HG03460 (cell line): ENCODE data around the gene TBC1D7.

Experiments used
- ATAC-seq: cut with Tn5 transposase; IDR thresholded peaks from one replicate; pipeline ENCODE4 v1.9.1; 2021; ENCODE audit not compliant: unreplicated experiment

TBC1D7 gene

DNA sequence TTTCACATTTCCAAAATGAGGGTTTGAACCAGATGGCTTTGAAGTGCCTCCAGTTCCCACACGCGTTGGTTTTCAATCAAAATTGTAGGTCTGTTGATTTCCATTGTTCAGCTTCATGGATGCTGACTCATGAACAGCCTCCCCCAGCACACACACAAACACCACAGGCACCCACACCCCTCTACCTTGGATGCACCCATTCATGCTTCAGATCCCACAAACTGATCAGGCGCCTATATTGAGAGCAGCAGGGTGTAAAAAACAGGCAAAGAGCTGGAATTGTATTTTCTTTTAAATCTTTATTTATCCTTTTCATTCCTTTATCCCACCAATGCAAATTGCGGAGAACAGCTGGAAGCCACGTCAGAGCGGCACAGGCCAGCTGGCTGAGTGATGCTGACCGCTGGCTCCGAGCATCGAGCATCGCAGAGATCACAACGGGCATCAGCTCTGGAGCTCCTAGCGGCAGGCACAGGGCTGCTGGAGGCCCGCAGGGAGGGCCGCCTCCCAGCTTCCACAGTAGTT, 29.3 kb upstream of the TBC1D7 start:
- ATAC-seq = no peak

DNA sequence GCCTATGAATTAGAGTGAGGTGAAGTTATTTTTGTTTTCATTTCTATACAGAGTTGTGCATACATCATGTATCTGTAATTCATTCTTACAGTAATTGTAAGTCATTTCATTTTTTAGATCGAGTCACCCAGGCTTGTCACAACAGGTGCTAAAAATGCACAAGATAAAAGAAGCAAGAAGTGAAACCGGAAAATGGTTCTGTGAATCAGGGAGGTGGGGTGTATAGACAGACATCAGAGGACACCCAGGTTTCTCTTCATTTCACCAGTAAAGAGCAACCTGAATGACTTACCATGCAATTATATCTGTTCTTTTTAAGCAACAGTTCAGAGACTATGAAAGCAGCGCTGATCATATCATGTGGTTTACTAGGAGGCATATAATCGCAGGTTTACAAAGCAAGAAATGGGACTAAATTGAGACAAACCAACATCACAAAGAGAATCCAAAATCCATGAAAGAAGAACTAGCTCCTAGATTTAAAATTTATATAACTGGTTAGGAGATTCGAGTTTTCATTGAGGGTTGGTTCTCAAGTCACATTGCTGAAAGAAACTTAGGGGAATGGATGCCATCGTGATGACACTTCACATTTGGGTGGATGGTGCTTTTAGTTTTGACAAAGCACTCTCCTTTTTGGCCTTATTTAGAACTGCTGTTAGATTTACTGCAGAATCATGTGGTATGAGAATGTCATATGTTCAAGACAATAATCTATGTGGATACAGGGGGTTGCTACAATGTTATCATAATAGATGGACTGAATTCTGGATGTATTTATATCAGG, 27.9 kb upstream of the TBC1D7 start:
- peak; percentile 87 for ATAC-seq

DNA sequence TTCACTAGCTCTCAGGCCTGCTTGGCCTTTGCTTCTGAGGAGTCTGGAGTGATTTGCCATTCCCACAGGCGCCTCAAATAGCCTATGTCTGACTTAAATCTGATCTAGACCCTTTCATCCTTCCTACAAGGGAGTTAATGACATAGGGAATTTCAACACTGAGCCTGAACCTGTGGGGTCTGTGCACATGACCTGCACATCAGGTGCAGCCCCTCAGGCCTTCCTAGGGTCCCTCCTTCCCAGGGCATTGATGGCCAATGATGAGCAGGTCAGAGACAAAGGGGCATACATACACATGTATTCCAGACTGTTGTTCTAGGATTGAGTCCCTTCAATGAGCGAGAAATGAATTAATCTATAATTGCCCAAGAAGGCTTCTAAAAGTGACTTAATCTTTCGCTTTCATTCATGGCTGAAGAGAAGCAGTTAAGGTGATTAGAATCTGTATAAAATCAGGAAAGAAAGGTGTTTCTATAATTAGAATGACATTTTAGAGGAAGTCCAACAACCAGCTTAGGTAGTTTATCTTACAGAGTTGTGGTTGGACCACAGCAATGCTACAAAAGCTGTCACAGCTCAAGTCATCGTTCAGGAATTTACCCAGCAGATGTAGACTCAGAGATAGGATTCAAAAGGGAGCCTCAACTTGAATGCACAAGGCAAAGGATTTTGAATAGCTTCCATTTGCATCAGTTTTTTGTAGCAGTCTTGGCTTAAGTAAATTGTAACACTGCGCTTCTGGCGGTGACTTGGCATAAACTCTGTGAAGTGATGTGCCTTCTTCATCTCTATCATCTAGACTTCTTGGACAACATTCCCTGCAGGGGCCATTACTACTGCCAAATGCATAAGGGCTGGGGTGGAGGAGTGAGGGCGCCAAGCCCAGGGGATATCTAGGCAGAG, 27.0 kb upstream of the TBC1D7 start:
- ATAC-seq = peak; percentile 32

DNA sequence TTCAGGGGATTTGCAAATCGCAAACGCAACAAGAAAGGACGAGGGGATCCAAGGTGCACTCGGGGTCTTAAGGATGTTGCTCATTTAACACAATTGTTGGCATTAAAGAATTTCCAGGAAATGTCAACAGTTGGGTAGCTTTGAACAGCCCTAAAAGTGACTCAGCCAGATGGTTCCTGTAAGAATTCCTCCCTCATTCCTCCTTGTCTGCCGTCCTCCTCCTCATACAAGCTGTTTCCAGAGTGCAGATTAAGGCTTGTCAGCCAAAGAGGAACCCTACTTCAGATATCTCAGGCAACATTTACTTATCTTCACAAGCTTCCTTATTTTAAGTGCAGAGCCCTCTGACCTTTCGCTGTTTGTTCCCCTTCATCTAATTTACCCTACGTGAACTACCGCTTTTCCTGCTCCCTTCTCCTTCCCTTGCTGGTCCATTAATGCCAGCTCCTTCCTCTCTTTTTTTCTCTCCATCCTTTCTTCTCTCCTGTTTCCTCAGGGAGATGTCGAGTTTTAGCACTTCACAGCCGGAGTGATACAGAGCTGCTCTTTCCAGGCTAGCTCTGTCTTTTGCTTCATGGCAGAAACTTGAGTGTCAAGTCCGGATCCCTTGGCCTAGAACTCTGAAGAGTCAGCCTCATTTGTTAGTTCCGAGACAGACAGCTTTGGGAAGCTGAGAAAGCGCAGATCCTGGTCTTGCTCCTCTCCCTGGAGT, 26.1 kb upstream of the TBC1D7 start:
- no peak for ATAC-seq

DNA sequence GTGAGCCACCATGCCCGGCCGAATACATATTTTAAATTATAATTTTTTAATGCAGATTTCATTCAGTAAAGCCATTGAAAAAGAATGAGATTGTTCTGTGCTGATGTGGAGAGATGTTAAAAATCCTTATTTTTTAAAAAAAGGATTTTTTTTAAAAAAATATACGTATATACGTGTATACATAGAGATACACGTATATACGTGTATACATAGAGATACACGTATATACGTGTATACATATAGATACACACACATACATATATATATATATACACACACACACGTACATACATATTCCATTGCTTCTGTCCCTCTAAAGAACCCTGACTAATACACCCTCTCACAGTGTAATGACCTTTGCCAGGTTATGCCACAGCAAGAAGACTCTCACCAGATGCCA, 23.8 kb upstream of the TBC1D7 start:
- no peak for ATAC-seq

DNA sequence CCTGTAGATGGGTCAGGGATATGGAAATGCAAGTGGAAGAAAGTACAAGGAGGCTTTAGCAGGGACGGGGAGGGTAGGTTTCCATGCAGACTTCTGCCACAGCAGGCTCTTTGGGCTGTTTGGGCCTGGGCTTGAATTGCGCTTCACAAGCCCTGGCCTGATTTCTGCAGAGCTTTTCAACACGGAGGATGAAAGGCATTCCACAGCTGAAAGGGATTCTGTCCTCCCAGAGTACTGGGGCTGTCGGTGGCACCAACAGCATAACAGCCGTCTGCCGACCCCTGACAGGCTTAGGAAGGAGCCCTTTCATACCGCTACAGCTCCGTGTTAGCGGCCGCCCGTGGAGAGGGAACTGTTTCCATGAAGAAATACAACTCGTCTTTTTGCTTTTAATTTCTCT, 22.9 kb upstream of the TBC1D7 start:
- no peak for ATAC-seq

DNA sequence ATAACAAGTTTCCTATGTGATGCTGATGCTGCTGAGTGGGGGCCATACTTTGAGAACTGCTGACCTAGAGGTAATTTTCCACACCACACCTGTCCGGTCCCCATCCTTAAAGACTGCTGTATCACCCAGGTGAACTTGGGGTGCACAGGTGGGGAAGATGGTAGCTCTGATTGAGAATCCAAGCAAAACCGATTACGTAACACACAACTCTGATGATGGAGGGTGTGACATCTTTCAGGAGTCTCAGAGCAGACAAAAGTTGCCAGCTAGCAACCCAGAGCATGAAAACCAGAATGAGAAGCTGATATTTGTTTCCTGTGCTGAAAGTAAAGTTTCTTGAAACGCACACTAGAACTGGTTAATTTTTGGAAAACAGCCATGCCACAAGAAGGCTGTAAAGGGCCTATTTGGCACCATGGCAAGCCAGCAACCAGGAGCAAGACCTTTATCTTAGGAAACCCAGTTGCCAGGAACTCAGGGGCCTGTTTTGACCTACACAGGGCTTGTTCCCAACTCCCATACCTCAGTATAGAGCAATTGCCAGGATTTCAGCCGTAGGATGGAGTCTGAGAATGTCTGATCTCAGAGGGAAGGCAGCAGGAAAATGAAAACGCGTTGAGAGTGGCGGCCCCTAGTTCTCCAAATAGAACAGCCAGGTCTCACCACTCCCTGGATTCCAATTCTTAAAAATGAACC, 21.6 kb upstream of the TBC1D7 start:
- no peak for ATAC-seq

DNA sequence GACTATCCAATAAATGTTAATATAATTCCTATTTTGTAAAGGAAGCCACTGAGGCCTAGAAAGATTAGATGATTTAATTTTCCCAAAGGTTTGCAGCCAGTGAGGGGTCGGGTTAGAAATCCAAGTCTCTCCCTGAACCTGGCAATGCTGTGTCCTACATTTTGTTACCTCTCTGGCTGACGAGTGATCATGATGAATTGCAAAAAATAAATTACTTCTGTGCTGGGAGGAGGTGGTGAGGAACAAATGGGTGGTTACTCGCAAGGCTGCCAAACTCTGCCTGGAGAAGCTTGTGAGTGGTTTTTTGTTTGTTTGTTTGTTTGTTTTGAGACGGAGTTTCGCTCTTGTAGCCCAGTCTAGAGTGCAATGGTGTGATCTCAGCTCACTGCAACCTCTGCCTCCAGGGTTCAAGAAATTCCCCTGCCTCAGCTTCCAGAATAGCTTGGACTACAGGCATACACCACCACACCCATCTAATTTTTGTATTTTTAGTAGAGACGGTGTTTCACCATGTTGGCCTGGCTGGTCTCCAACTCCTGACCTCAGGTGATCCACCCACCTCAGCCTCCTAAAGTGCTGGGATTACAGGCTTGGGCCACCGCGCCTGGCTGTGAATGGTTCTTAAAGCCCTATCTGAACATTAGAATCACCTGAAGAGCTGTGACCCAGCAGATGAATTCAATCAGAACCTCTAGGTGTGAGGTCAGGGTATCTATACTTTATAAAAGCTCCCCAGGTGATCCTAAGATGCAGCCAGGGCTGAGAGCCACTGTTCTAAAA, 20.2 kb upstream of the TBC1D7 start:
- ATAC-seq = no peak

DNA sequence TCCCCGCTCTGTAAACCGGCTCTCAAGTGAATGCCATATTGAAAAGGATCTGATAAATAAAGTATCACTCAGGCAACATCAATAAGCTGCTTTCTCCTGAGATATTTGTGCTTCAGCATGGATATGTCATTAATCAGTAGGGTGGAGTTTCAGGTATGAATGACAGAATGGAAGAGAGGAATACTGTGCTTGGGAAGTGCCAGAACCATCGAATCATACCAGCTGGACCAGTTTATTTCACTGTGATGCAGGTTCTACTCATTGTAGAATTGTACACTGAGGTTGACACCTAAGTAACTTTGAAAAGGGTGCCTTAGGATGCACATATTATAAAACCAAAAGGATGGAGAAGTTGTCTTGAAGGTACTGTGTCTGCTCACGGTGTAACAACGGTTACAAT, 17.9 kb upstream of the TBC1D7 start:
- ATAC-seq = no peak

DNA sequence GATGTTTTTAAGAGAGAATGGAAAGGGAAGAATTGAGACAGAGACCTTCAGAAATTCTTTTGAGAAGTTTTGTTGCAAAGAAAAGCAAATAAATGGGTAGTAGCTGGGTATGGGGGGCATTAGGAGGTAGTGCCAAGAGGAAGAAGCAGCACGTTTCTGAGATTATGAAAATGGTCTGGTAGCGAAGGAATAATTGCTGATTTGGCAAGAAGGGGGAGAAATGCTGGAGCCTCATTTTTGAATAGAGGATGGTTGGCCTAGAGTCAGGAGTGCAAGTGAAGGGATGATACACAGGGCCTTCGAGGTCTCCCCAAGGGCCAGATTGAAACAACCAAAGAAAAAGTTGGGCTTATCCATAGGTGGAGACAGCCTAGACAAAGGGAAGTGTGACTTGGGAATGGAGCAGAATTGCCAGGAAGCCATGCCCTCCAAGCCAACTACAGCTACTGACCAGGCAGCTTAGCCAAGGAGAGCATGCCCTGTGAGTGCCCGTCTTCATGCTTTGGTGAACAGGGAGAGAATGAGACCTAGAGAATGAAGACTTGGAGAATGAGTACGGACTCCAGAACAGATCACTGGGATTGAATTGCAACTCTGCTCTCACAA, 14.2 kb upstream of the TBC1D7 start:
- no peak for ATAC-seq

DNA sequence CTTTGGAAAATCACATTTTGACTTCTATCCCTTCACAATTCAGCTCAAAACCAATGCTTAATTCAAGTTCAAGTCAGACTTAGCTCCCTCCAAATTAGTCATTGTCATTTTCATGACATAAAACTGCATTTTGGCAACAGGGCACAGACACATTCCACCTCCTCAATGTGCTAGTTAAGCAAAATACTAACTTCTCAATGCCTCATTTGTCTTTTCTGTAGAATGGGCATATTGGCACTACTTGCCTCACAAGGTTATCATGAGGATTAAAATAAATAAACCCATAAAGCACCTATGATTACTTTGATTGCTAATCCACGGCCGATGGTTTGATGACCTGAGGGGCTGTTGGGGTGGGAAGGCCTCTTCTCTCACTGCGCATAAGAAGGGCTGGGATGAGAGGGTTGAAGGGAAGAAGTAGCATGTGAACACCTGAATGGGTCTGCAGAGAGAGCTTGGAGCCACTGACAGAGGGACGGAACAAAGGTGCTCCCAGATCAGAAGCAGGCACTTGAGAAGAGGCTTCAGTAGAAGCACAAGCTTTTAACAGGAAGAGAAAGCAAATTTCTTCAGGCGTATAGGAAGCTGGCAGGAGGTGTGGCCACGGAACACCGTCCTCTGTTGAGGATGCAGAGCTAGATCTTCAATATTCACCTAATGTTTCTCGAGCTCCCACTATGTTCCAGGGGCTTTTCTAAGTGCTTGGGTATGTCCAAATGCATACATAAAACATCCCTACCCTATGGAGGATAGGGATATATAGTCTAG, 11.7 kb upstream of the TBC1D7 start:
- no peak for ATAC-seq

DNA sequence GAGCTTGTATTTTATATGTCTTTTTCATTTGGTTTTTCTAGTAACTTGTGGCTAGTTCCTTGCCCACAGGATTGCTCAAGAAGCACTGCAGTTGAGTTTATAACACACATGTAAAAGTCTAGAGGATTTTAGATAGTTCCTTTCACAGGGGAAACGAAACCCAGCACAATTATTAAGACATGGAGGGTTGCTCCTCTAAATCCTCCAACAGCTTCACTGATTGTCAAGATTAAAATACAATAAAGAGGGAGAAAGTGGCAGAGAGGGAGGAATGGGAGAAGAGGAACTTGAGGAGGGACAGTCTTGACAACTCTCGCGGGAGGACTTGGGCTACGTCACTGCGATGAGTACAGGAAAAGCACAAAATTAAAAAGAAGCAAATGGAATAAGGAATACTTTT, 9.7 kb upstream of the TBC1D7 start:
- ATAC-seq = no peak

DNA sequence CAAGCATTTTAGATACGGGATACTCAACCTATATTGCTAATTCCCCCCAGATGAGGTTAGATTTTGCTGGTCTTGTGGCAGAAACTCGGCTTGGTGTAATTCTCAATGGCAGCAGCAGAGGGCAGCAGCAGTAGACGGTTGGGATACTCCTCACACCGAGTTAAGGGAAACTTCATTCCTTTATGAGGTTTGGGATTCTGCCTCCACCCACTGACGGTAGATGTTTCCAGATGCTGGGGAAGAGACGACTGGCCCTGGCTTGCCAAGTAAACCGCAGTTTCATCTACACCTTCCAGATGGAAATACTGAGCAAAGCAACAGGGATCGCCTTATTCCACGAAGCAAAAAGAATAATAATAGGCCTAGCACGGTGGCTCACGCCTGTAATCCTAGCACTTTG, 8.2 kb upstream of the TBC1D7 start:
- no peak for ATAC-seq

DNA sequence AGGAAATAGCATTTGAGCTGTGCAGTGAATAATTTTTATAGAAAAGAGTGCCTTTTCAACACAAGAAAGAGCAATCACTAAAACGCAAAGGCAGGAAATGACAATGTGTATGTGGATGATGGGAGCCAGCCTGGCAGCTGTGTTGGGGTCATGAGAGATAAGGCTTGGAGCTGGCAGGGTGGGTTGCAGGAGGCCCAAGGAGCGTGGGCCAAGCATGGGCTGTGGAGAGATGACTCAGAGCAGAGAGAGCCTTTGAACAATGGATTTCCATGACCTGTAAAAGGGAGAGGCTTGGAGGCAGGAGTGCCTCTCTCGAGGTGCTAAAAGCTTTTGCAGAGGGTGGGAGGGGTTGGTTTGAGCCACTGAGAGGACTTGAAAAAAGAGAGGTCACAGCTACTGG, 6.6 kb upstream of the TBC1D7 start:
- no peak for ATAC-seq

DNA sequence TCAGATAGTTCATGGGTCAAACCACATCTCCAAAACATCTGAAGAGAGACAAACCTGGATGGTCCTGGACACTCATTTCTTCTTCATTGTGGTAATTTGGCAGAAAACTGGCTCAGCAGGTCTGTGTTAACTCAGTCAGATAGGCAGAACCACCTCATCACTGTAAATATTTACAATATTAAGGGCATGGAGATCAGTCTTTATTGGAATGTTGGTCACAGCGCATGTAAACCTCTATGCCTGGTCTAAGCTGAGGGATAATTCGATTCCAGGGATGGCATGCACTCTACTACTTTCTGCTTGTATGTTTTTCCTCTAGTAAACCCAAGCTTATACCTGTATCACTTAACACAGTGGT, 4.0 kb upstream of the TBC1D7 start:
- ATAC-seq = no peak

DNA sequence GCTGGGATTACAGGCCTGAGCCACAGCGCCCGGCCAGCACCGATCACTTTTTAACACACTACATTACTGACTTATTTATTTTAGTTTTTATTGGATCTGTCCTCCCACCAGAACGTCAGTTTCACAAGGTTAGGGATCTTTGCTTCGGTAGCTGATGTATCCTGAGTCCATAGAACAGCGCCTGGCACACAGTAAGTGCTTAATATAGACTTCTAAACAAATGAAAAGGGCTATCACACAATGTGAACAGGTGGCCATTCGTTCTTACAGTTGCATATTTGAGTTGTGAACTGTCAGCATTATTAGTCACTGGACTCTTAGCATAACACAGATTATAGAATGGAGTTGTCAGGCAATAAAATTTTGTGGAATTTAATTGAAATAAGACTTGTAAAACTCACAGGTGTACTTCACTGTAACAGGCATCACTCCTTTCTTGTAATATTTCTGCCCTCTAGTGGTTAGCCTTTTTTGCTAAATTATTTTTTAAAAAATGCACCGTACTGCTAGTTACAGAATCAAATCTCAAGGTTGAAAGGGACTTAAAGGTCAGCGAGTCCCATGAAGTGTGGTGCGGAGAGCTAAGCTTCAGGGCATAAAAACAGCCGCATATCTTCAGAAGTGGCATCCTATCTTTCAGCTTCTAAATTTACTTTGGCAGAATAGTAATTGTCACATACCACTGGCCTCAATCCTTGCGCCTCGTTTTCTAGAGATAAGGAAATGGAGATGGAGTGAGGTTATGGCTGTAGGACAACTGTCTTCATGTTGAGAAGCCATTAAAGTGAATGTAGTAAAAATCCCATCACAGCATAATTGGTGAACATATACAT, 3.4 kb upstream of the TBC1D7 start:
- ATAC-seq = no peak

DNA sequence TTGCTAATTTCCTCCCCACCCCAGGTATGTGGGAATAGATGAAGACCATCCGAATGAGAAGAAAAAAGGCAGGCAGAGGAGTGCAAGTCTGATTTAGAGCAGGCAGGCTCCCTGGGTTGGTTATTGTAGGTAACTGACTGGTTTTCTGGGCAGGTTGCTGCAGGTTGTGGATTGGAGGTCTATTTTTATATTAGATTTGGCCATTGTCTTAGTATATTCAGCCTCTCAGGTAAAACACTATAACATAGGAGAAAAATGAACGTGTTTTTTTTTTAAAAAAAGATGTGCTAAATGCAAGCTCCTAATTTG, 492 bp upstream of the TBC1D7 start:
- ATAC-seq = no peak

DNA sequence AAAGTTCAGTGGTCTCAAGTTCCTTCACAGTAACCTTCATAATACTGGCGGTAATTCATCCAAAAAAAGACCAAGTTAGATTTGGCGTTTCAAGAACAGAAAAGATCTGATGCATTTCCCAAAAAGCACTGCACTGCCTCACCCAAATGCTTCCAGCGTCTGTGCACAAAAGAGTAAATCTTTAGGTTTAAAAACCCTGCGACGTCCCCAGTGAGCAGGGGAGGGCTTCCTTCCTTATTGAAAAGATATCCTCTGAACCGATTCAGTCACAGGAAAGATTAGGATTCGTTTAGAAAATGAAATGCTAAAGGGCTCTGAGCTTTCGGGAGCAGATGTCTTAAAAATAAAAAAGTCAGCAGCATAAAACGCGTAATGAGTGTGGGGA, 654 bp downstream of the TBC1D7 start:
- no peak for ATAC-seq
